Stimulated activated CD8-positive, alpha-beta memory T cell treated with anti-CD3 and anti-CD28 coated beads, Interleukin-15, amount 100 ng/mL, for 4 hours (primary cell): ENCODE results near the gene SHISA5.
"Not testable (repeated sequence)": the region's sequence is repeated elsewhere in the genome, so short reads cannot be mapped to it uniquely, and the experiment has no call there.

ENCODE experiments used
- DNase-seq, 2 donors: peaks; one replicate each; pipeline ENCODE4 v3.0.0-alpha.2; 2020; ENCODE audit warnings: low read depth in 2 of 2

Gene SHISA5

DNA sequence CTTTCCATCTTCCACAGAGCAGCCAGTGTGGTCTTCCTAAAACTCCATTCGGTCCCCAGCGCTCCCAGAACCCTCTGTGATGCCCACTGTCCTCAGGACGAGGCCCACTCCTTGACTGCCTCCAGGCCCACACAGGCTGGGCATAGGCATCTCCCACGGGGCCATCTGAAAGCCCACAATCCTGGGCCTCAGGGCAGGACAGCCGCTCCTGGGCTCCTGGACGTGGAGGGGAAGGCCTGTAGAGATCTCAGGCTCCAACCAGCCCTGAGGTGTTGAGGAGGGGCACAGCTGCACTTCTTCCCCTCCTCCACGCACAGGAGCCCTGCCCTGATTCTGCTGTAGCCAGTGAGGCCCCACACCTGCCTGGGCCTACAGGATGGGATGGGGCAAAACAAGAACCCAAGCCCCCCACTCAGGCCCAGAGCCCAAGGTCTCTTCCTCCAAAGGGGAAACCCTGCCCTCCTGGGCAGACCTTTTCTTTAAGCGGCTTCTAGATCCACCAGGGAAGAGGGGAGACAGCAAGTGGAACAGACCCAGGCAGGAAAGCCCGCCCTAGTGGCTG lies 25.9 kb downstream of the SHISA5 start:
- no peak for DNase-seq

DNA sequence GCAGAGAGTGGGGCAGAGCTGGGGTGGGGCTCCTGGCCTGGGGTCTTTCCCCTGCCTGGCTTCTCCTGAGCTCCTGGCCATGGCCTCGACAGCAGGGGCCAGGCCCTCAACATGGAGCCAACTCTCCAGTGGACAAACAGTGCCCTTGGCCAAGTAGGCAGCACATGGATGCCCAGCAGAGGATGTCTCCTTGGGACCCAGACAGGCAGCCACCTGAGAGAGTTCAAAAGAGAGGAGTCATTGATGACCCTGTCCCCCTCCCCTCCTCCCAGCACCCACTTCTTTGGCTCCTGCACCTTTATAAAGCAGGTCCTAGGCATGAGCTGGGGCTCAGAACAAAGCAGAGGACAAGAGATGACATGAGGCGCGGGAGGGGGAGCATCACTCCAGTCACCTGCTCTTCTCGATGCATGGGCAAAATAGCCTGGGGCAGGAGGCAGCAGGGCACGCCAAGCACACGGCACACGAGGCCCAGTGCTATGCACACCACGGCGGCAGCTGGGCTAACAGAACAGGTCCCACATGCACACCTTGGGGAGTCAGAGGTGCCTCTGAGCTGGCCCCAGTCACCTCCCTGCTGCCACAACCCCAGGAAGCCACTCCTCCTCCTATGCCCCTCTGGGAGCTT lies 27.4 kb downstream of the SHISA5 start:
- no peak for DNase-seq

DNA sequence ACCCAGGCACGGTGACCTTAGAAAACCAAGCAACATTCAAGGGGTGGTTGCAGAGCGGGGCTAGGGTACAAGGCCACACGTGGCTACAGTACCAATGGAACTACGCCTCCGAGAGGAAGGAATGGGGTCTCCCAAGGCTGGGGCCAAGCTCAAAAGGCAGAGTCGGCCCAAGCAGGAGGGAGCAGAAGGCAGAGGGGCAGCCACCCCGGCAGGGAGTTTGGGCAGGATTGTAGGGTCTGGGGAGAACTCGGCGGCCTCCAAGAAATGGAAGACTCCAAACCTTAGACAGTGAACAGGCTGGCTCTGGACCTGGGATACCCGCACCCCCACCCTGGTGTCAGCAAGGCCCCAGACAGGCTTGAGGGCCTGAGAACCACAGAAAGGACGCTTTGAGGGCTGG lies 28.8 kb downstream of the SHISA5 start:
- DNase-seq = no peak

DNA sequence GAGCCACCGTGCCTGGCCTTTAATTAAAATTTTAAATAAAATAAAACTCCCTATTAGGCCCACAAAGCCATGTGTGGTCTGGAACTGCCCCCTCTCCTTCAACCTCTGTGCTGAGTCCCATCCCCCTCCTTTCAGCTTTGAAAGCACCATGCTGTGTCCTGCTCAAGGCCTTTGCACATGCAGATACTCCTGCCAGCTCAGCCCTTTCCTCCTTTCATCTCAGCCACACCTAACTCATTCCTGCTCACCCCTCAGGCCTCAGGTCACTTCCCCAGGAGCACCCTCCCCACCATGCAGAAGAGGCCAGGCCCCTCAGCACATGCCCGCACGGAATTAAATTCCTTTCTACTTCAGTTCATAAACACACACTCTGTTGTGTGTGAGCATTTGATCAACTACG lies 29.4 kb downstream of the SHISA5 start:
- DNase-seq = no peak

DNA sequence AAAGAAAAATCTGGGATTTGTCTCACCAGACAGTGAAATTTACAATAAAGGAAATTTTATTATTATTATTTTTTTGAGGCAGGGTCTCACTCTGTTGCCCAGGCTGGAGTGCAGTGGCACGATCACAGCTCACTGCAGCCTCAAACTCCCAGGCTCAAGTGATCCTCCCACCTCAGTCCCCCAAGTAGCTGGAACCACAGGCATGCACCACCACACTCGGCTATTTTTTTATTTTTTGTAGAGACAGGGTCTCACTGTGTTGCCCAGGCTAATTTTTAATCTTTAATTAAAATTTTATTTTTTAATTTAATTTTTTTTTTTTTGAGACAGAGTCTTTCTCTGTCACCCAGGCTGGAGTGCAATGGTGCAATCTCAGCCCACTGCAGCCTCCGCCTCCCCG lies 29.9 kb downstream of the SHISA5 start:
- not testable (repeated sequence) for DNase-seq

DNA sequence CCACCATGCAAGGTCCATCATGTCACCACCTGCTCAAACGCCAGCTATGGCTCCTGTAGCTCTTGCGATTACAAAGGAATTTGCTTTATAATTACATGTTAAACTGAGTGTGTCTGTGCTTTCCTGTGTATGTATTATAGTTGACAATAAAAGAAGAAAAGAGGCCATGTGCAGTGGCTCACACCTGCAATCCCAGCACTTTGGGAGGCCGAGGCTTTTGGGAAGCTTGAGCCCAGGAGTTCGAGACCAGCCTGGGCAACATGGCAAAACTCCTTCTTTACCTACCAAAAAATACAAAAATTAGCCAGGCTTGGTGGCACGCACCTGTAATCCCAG lies 30.4 kb downstream of the SHISA5 start:
- no peak for DNase-seq

DNA sequence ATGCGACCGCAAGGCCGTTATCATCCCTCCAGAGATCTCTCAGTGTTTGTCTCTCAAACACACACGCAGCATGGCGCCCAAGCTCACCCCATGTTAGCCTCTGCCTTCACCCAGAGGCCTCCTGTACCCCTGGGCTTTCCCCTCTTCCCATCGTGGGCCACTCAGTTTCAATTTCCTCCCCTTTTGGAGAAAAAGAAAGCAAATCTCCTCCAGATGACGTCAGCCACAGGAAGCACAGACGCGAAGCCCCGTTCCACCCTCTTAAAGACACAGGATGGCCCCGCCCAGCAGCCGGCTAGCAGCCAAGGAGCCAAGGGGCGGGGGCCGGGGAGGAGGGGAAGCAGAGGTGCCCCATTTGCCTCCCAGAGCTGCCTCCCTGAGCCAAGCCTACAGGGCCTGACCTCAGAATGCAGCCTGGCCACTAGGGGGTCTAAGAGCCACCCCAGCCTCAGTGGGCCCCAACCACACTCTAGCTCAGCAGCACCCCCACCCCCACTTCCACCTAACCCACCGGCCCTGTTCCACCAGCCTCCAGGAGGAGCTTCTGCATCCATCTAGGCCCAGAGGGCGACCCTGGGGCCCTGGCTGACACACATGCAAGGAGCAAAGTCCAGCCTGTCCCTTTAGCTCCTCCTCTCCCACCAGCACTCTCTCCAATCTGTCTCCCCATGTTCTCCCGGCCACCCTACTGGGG lies 30.9 kb downstream of the SHISA5 start:
- DNase-seq = peak; percentile 81 to 93

DNA sequence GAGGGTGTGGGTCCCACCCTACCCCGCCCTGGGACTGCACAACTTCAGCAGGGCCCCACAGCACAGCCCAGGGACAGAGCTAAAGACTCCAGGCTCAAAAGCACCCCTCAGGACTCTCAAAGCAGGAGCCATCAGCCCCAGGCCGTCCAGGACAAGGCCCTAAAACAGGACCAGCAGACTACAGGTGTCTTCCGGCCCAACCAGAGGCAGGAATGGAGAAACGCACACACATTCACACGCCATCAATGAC lies 31.4 kb downstream of the SHISA5 start:
- no peak for DNase-seq

DNA sequence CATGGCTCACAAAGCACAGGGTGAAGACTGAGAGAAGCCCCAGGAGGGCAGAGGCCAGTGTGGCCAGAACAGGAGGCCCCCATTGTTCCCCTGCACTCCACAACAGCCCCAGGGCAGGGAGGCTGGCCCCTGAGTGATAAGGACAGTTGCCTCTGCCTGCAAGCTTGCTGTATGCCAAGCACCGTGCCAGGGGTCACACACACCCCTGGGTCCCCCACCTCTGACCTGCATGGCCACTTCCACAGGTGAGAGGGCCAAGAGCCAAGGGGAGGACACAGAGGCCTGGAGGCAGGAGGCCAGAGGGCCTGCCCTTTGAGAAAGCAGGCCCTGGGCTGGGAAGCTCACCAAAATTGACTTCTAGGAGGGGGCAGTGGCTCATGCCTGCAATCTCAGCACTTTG lies 33.7 kb downstream of the SHISA5 start:
- no peak for DNase-seq

DNA sequence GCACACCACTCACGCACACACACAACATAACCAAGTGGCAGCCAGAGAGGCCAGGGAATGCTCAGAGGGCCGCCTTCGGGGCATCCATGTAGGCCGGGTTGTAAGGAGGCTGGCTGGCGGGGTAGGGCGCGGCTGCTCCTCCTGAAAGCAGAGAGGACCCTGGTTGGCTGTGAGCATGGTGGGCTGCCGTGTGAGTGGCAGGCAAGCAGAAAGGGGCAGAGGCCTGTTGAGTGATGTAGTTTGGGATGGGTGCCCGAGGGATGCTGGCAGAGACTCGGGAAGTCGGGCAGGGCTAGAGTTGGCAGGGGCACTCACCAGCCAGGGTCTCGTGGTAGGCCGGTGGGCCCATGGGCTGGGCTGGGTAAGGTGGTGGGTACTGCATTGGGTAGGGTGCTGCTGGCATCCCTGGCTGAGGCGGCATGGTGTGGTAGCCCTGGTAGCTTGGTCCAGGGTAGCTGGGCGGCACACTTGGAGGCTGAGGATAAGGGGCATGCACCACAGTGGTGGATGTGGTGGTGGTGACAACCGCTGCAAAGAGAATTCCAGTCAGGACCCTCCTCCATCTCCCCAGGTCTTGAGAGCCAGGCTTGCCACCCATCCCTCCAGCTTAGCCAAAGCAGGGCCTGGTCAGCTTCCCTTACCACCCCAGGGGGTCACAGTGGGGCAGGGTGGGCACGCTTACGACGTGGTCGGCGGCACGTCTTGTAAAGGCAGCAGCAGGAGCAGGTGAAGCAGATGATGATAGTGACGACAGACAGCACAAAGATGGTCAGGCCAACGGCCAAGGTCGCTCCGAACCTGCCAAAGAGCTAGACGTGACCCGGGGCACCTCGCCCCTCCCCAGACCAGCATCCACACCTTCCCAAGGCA lies 34.7 kb downstream of the SHISA5 start:
- DNase-seq = no peak

DNA sequence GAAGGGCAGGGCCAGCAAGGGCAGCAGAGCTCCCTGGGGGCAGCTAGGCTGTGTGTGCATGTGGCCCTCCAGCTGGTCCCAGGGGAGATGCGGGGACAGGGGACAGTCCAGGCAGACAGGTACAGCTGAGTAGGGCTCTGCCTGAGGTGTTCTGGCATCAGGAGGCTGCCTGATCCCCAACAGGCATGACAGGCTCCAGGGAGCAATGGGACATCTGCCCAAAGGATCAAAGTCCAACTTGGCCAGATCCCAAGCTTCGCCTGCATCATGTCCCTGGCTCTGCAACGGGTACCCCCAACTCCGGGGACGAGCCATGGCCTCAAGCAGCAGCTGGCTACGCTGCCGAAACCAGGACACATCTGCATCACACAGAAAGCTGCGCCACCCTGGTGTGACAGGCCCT lies 35.6 kb downstream of the SHISA5 start:
- no peak for DNase-seq

DNA sequence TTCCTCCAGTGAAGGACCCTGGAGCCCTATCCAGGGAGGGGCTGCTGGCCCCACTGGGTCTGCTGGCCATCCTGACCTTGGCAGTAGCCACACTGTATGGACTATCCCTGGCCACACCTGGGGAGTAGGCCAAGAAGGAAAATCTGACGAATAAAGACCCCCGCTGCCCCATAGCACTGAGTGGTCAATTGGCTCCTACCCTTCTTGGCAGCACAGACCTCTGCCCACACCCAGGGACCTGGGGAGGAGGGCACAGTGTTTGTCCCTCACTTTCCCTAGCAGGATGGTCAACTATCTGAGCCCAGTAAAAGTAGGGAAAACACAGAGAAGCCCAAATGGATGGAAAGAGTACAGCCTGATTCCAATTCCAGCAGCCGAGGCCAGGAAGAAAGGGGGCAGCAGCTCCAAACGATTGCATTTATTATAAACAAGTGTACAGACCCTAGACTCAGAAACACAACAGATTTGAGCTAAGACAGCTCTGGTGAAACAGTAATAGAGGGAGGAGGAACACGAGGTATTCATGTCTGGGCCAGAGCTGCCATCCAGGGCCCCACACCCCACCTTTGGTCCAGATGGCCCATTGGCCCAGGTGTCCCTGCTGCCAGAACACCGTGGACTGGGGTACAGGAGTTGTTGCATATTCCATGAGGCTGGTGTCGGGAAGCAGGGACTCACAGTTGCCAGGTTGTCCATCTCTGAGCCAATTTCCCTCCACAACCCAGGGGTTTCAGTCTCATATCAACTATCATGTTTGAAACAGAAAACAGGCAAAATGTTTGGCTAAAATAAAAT lies 36.3 kb downstream of the SHISA5 start:
- DNase-seq = no peak

DNA sequence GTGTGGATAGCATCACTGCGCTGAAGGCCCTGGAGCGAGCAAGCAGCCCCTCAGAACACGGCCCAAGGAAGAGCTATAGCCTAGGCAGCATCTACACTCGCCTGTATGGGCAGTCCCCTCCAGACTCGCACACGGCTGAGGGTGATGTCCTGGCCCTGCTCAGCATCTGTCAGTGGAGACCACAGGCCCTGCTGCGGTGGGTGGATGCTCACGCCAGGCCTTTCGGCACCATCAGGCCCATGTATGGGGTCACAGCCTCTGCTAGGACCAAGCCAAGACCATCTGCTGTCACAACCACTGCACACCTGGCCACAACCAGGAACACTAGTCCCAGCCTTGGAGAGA lies 36.9 kb downstream of the SHISA5 start:
- no peak for DNase-seq

DNA sequence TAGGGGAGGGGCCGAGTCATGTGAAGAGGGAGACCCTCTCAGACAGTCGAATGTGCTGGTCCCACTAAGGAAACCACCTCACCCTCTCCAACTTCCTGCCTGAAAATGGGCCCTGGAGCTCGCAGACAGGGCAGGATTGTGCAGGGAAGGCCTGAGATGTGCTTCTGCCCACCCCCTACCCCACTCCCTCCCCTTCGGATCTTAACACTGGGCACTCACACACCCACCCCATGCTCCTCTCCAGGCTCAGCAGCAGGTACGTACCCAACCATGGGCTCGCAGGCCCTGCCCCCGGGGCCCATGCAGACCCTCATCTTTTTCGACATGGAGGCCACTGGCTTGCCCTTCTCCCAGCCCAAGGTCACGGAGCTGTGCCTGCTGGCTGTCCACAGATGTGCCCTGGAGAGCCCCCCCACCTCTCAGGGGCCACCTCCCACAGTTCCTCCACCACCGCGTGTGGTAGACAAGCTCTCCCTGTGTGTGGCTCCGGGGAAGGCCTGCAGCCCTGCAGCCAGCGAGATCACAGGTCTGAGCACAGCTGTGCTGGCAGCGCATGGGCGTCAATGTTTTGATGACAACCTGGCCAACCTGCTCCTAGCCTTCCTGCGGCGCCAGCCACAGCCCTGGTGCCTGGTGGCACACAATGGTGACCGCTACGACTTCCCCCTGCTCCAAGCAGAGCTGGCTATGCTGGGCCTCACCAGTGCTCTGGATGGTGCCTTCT lies 37.4 kb downstream of the SHISA5 start:
- DNase-seq = no peak

DNA sequence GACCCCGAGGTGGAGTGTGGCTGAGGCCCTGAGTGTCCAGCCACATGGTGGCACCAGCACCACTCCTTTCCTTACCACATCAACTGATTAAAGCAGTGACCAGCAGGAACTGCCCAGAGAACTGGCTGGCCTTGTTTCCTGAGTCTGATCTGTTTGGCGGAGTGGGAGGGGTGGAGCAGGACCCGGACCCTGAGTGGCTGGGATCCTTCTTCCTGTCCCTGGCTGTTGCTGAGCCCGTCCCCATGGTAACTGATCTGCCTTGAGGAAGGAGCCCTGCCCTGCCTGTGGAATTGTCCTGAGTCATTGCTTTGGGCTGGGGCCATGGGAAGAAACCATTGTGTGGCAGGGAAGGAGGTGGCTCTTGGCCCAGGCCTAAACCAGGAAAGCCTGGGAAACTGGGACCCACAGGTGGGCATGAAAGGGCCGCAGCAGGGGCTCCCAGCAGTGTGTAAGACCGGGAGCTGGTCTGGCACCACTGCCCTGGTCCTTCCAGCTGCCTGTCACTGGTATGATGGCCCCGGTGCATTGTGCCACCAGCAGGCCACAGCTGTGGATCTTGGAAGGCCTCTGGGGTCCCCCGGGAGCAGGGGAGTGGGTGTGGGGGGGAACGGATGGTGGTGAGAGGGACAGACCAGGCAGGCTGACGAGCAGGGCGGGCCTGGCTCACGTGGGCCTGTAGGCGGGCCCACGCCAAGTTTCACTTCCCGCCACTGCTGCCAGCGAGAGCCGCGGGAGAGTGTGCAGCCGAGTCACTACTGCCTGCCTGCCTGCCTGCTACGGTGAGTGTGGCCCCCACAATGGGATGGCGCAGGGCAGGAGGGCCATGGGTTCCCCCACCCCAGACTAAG lies 38.2 kb downstream of the SHISA5 start:
- peak; percentile 63 to 67 for DNase-seq

DNA sequence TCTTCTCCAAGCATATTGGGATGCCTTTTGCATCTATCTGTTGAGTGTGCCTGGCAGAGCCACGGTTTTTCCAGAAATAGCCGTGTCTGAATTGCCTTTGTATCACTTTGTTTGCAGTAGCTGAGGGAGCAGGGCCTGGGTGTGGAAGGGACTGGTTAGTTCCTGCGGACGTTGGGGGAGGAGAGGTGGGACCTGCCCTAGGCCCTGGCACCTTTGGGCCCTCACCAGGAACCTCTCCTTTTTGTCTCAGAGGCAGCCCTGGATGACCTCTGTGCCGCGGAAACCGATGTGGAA lies 38.8 kb downstream of the SHISA5 start:
- DNase-seq = no peak

DNA sequence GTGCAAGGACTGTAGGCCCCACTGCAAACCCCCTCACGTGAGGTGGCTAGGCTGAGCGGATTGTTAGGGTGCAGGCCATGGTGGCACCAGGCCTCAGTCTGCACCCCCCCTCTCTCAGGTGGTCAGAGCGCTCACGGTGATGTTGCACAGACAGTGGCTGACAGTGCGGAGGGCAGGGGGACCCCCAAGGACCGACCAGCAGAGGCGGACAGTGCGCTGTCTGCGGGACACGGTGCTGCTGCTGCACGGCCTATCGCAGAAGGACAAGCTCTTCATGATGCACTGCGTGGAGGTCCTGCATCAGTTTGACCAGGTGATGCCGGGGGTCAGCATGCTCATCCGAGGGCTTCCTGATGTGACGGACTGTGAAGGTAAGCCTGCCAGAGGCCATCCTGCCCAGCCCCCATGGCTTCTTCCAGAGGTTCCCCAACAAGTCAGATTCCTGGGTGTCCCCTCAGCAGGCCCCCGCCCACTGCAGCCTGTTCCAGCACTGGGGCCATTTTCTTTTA lies 39.2 kb downstream of the SHISA5 start:
- no peak for DNase-seq

DNA sequence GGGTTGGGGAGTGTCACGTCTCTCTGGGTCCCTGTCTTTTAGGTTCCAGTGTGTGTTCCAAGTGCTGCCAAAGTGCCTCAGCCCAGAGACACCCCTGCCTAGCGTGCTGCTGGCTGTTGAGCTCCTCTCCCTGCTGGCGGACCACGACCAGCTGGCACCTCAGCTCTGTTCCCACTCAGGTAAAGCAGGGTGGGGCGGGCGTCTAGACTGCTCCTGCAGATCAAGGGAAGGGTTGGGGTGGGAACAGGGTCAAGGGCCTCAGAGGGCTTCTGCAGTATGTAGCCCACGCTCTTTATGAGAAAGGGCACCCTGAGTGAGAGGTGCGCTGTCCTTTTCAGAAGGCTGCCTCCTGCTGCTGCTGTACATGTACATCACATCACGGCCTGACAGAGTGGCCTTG lies 40.3 kb downstream of the SHISA5 start:
- DNase-seq = no peak

DNA sequence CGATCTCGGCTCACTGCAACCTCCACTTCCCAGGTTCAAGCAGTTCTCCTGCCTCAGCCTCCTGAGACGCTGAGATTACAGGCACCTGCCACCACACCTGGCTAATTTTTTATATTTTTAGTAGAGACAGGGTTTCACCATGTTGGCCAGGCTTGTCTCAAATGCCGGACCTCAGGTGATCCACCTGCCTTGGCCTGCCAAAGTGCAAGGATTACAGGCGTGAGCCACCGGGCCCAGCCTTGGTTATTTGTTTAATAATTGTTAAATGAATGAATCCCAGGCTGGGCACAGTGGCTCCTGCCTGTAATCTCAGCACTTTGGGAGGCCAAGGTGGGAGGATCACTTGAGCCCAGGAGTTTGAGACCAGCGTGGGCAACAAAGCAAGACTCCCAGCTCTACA lies 42.2 kb downstream of the SHISA5 start:
- not testable (repeated sequence) for DNase-seq

DNA sequence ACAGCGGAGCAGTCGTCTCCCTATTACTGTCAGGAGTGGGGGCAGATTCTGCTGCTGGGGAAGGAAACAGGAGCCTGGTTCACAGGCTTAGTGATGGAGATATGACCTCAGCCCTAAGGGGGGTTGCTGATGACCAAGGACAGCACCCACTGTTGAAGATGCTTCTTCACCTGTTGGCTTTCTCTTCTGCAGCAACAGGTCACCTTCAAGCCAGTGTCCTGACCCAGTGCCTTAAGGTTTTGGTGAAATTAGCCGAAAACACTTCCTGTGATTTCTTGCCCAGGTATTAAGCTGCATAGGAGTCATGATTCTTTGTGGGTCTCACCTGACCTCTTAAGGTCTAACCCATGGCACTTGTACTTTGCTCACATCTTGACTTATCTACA lies 43.5 kb downstream of the SHISA5 start:
- no peak for DNase-seq
